Cardiac fibroblast (primary cell): ENCODE results near the gene IFT80.

ENCODE experiments used
- DNase-seq, 2 donors: peaks; one replicate each; pipeline versions ENCODE4 v3.0.0 to v3.0.0-alpha.2; 2010; ENCODE audit warnings: low read depth in 2 of 2
- H3K4me3 ChIP-seq, 2 donors: replicated peaks in 1 of 2; 1 replicate in 1 of 2; 2 replicates in 1 of 2; pipeline ENCODE4 v1.5.1; 2011; ENCODE audit warnings: low read depth in 2 of 2, low read length in 2 of 2, mild to moderate bottlenecking in 2 of 2, moderate library complexity in 1 of 2
- TF ChIP-seq, protein P1 (sequence below): IDR thresholded peaks from one replicate; pipeline ENCODE4 v1.5.1; 2011; ENCODE audit warnings: low read depth, mild to moderate bottlenecking, low read length, inconsistent platforms

Gene IFT80

DNA sequence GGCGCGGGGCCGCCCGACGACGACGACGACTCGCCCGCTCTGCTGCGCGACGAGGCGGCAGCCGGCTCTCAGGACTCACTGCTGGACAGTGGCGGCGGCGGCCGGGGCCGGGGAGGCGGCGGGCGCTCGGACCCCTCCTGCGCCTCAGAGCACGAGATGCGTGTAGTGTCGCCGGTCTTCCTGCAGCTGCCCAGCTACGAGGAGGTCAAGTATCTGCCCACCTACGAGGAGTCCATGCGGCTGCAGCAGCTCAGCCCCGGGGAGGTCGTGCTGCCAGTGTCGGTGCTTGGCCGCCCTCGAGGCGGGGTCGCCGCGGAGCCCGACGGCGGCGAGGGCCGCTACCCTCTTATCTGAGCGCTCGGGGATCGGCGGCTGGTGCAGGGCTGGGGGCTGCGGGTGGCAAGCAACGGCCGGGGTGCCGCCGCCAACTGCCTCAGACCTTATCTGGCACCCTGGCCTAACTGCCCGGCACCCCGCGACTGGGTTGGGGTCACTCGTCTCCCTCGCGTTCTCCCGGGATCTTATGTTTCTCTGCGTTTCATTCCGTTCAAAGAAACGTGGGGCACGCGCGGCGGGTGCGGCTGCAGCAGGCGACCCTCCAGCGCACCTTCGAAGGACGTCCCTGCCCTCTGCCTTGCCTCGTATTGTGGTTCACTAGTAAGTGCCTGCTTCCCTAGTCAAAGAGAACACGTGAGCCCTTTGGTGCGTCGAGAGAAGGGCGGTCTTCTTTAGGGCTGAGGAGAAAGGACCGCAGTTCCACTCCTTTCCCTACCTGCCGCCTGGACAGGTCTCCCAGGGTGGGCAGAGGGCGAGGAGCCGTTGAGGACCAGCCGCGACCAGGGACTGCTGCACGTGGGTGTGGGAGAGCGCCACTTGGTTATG lies 172.8 kb downstream of the IFT80 start:
- no peak for DNase-seq
- H3K4me3 ChIP-seq, result peak overlapping the region; percentile 31 to 55

DNA sequence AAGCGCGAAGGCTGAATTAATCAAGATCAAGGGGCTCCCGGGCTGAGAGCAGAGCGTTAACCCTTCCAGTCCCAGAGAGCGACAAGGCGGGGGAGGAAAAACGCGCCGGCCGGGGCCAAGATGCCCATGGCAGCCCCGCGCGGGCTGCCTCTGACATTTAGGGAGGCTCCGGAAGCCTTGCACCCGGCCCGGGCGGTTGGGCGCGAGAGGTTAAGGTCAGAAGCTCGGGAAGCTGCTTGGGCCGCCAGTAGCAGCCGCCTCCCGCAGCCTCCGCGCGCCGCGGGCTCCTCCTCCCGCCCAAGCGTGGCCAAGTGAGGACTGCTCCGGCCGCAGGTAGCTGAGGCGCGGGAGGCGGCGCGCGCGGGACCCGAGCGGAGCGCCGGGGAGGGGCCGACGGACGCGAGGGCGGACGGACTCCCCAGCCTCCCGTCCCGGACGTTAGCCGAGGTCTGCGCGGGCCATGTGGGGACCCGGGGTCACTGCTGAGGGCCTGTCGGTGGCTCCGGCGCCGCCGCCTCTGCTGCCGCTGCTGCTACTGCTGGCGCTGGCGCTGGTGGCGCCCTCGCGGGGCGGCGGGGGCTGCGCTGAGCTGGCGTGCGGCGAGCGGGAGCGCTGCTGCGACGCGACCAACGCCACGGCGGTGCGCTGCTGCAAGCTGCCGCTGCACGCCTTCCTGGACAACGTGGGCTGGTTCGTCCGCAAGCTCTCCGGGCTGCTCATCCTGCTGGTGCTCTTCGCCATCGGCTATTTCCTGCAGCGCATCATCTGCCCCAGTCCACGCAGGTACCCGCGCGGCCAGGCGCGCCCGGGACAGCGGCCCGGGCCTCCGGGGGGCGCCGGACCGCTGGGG lies 173.6 kb downstream of the IFT80 start, which contains the start of gene C3orf80:
Gene C3orf80, plus strand, starts transcription at position 247 of the 850 bp plus-strand sequence. Its CDS starts 214 bp downstream, at position 461.
- peak within 1 kb of the TSS; percentile 42 to 55 for H3K4me3 ChIP-seq
- TF ChIP-seq, protein P1, sequence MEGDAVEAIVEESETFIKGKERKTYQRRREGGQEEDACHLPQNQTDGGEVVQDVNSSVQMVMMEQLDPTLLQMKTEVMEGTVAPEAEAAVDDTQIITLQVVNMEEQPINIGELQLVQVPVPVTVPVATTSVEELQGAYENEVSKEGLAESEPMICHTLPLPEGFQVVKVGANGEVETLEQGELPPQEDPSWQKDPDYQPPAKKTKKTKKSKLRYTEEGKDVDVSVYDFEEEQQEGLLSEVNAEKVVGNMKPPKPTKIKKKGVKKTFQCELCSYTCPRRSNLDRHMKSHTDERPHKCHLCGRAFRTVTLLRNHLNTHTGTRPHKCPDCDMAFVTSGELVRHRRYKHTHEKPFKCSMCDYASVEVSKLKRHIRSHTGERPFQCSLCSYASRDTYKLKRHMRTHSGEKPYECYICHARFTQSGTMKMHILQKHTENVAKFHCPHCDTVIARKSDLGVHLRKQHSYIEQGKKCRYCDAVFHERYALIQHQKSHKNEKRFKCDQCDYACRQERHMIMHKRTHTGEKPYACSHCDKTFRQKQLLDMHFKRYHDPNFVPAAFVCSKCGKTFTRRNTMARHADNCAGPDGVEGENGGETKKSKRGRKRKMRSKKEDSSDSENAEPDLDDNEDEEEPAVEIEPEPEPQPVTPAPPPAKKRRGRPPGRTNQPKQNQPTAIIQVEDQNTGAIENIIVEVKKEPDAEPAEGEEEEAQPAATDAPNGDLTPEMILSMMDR, result no peak
- peak; percentile 28 to 33 for DNase-seq

More for the DNA sequence above, 172.8 kb downstream of the IFT80 start:
- TF ChIP-seq, protein P1, result no peak

GRCh38 chr3:160224811-160225175 lies 174.2 kb downstream of the IFT80 start:
- H3K4me3 ChIP-seq, result peak overlapping the region; percentile 42 to 55
- TF ChIP-seq, protein P1, result no peak
- no peak for DNase-seq

GRCh38 chr3:160224256-160224655 lies 174.8 kb downstream of the IFT80 start:
- TF ChIP-seq, protein P1, result no peak
- DNase-seq, result no peak
- no peak overlapping the region for H3K4me3 ChIP-seq

- no peak for DNase-seq
- TF ChIP-seq, protein P1, result no peak
- no peak overlapping the region for H3K4me3 ChIP-seq
These were observed 178.0 kb downstream of the IFT80 start for GRCh38 chr3:160221019-160221418.

- TF ChIP-seq, protein P1, result no peak
- no peak overlapping the region for H3K4me3 ChIP-seq
- DNase-seq, result no peak
These were observed 179.0 kb downstream of the IFT80 start for GRCh38 chr3:160220038-160220437.
